Activated naive CD4-positive, alpha-beta T cell treated with anti-CD3 and anti-CD28 coated beads for 36 hours (primary cell): ENCODE results near the gene NR1D1. TPM values are rescaled to one million over a fixed set of nuclear protein-coding genes. Genes with fewer than 3 reads are reported as not detected.

Source experiments
- CTCF ChIA-PET: fragments of 350-600 bp; sonication (Branson Sonifier 250); formaldehyde crosslinking; loops from one replicate; lab custom pipeline; 2021; ENCODE audit warnings: antibody characterized with exemption; lab: Charles Lee
- DNase-seq: peaks from one replicate; pipeline ENCODE4 v3.0.0-alpha.2; 2020
- H3K27ac Mint-ChIP-seq: one replicate; pipeline ENCODE4 v1.8.0; 2021; ENCODE audit warnings: mild to moderate bottlenecking, mixed read lengths
- H3K27me3 Mint-ChIP-seq: one replicate; pipeline ENCODE4 v1.8.0; 2021; ENCODE audit warnings: low read depth, mixed read lengths
- H3K36me3 Mint-ChIP-seq: one replicate; pipeline ENCODE4 v1.8.0; 2021; ENCODE audit warnings: low read depth, mixed read lengths
- H3K4me1 Mint-ChIP-seq: one replicate; pipeline ENCODE4 v1.8.0; 2021; ENCODE audit warnings: low read depth, mixed read lengths
- H3K4me3 Mint-ChIP-seq: one replicate; pipeline ENCODE4 v1.8.0; 2021; ENCODE audit warnings: mild to moderate bottlenecking, moderate library complexity, mixed read lengths
- H3K9me3 Mint-ChIP-seq: one replicate; pipeline ENCODE4 v1.8.0; 2021; ENCODE audit warnings: mixed read lengths
- intact Hi-C: fragments of 100-400 bp; cut with micrococcal nuclease; formaldehyde crosslinking; loops from one replicate; pipeline ENCODE4 v1.15.1; 2023
- total RNA-seq, 2 experiments: library from RNA; stranded (reverse); gene quantifications; one replicate each; pipeline ENCODE4 v1.2.3, GENCODE V29; 2021

NR1D1 gene
- total RNA-seq, 2 experiments from 2014 or later = 9.0 to 9.1 TPM

DNA sequence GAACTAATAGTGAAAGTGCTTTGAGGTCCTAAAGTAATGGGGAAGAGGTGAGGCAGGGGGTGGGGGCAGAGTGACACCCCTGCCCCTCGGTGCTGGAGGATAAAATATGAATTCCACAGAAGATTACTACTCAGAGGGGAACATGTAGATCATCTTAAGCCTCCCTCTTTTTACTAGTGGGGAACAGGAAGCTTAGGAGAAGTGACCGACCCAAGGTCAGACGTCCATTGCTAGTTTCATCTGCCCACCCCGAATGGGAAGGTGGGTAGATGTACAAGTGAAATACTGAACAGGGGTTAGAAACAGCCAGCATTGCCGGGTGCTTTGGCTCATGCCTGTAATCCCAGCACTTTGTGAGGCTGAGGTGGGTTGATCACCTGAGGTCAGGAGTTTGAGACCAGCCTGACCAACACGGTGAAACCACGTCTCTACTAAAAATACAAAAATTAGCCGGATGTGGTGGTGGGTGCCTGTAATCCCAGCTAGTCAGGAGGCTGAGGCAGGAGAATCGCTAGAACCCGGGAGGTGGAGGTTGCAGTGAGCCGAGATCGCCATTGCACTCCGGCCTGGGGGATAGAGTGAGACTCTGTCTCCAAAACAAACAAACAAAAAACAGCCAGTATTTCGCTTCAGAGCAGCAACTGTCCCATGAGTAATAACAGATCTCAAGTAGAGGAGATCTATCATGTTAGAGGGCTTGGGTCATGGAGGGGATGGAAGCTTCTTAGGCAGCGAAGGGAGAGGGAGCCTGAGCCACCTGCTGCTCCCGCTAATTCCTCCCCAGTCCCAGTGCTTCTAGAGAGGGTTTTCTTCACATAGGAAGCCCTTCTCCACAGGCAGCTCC is 1.2 kb upstream of the NR1D1 start:
- intact Hi-C loops = loop anchor here (1.0 to 10.0 kb wide), 3 partner anchors 217 to 503 kb away; partner anchors contain the start of gene STARD3
- no peak for DNase-seq
- CTCF ChIA-PET = interaction anchor here (0.9 to 5.2 kb wide), 4 partner anchors 10 to 28 kb away, joined by 3 to 77 read pairs (median 12); no protein-coding TSS in a partner anchor
- H3K9me3 Mint-ChIP-seq = no peaks in the 10 kb centered on the region
- peaks cover 91% of the 10 kb centered on the region for H3K4me1 Mint-ChIP-seq
- H3K36me3 Mint-ChIP-seq = peaks cover 17% of the 10 kb centered on the region
- no peaks in the 10 kb centered on the region for H3K27me3 Mint-ChIP-seq
- peak overlapping the region; percentile 89 for H3K4me3 Mint-ChIP-seq
- H3K27ac Mint-ChIP-seq = peak overlapping the region; percentile 95

DNA sequence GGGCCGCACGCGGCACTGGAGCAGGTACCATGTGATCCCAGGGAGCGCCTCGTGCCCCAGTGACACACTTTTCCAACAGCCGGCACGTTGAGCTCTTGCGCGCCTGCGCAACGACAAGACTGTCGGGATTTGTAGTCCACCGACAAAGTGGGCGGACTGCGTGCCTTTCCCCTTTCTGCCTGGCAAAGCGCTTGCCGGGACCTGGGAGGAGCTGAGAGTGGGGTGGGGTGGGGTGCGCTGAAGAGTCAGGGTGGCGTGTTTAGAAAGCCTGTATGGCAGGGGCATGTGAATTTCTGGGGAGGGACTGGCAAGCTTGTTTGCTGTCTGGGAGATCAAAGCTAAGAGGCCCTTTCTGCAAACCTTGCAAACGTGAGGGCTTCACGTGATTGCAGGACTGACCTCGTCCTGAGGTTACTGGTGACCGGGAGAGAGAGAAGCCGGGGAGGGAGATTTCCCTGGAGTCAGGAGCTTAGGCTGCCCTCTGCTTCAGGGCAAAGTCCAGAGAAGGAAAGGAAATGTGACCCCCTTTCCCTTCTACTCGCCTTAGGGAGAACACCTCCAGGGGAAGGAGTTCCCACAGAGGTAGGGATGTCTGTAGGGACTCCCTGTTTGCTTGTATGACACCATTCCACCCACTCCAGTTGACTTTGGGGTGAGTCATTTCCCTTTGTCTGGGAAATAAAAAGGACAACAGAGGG is 429 bp upstream of the NR1D1 start:
- Mint-ChIP-seq H3K36me3 (peaks cover 23% of the 10 kb centered on the region), H3K9me3 (no peaks in the 10 kb centered on the region), H3K27me3 (no peaks in the 10 kb centered on the region), H3K27ac (peak overlapping the region; percentile 95), H3K4me3 (peak overlapping the region; percentile 89), H3K4me1 (peaks cover 91% of the 10 kb centered on the region)
- peak; percentile 95 for DNase-seq
- intact Hi-C loops = loop anchor here (1.0 to 10.0 kb wide), 5 partner anchors 39 to 504 kb away; partner anchors contain the start of genes CASC3 and STARD3
- CTCF ChIA-PET = interaction anchor here (0.8 to 5.2 kb wide), 8 partner anchors 11 to 67 kb away, joined by 3 to 77 read pairs (median 4); partner anchors contain the start of genes MSL1 and THRA

DNA sequence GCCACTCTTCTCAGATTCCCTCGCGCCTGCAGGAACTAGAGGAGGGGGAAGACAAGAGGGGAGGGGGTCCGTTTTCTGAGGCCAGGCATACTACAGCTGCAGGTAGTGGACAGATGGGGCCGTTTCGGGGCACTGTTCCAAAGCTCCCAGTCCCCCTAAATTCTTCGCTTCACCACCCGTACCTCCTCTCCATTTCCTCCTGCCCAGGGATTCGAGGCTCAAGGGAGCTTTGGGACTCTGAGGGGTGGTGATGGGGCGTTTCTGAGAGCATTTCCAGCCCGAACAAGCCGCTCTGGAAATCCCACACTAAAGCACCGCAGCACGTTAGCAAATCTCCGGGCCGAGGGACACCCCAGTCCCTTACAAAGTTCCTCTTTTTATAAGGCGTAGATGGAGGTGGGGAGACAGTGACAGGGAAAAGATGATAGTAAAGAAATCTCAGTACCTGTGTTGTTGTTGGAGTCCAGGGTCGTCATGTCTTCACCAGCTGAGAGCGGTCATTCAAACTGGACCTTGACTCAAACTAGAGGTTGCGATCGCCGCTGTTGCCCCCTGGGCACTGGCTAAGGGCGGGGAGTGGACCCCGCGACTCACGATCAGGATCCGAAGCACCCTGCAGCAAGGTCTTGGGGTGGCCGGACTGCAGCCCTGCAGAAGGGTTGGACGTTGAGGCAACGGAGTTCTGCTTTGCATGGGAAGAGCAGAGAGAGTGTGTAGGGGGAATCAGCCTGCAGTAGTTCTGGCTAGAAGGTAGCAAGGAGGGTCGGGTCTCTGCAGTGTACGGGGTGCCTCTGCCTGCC is 570 bp downstream of the NR1D1 start:
- Mint-ChIP-seq H3K4me3 (peak overlapping the region; percentile 89), H3K36me3 (peaks cover 33% of the 10 kb centered on the region), H3K27ac (peak overlapping the region; percentile 95), H3K4me1 (peaks cover 91% of the 10 kb centered on the region), H3K9me3 (no peaks in the 10 kb centered on the region), H3K27me3 (no peaks in the 10 kb centered on the region)
- CTCF ChIA-PET = interaction anchor here (1.2 to 5.2 kb wide), 6 partner anchors 12 to 68 kb away, joined by 3 to 77 read pairs (median 6); partner anchors contain the start of gene THRA
- intact Hi-C loops = loop anchor here (1.0 to 10.0 kb wide), 10 partner anchors 40 to 1302 kb away; partner anchors contain the start of genes CASC3, CDC6, FBXL20 and LRRC3C
- DNase-seq = peak; percentile 37

DNA sequence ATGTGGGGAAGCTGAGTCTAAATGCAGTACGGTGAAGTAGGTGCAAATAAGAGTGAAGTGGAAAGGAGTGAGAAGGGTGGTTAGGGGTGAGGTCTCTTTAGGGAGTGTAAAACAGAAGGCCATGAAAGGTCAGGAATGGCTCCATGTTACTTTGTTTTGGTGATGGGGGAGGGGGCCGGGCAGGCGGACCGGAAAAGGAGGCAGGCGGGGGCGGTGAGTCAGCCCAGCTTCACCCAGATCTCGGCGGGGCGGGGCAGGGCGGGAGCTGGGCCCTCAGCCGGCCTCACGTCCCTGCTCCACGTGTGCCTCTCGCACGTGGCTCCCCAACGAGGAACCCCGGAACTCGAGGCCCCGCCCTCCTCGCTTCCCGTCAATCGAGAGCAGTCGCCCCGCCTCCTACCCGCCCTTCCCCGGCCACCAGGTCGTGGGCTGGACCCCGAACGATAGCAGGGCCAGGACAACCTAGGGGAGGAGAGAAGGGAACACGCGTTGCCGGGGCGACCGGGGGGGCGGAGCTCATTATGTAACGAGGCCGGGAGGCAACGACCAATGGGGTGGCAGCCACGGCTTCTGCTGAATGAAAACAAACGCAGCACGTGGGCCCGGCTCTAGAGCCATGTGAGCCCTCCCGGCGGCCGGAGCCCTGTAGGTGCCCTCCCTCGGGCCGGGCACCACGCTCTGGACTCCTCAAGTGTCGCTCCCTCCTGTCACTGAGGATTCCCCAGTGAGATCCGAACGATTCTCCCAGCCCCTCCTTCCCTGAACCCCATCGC is 1.4 kb downstream of the NR1D1 start:
- Mint-ChIP-seq H3K27ac (peak overlapping the region; percentile 95), H3K9me3 (no peaks in the 10 kb centered on the region), H3K36me3 (peaks cover 35% of the 10 kb centered on the region), H3K27me3 (no peaks in the 10 kb centered on the region), H3K4me3 (peak overlapping the region; percentile 89), H3K4me1 (peaks cover 85% of the 10 kb centered on the region)
- peak; percentile 98 for DNase-seq
- CTCF ChIA-PET = interaction anchor here (0.6 to 5.2 kb wide), 7 partner anchors 12 to 189 kb away, joined by 3 to 46 read pairs (median 5); no protein-coding TSS in a partner anchor
- intact Hi-C loops = loop anchor here (1.0 to 5.0 kb wide), 6 partner anchors 172 to 1303 kb away; partner anchors contain the start of genes CDC6, FBXL20, LRRC3C and ORMDL3

DNA sequence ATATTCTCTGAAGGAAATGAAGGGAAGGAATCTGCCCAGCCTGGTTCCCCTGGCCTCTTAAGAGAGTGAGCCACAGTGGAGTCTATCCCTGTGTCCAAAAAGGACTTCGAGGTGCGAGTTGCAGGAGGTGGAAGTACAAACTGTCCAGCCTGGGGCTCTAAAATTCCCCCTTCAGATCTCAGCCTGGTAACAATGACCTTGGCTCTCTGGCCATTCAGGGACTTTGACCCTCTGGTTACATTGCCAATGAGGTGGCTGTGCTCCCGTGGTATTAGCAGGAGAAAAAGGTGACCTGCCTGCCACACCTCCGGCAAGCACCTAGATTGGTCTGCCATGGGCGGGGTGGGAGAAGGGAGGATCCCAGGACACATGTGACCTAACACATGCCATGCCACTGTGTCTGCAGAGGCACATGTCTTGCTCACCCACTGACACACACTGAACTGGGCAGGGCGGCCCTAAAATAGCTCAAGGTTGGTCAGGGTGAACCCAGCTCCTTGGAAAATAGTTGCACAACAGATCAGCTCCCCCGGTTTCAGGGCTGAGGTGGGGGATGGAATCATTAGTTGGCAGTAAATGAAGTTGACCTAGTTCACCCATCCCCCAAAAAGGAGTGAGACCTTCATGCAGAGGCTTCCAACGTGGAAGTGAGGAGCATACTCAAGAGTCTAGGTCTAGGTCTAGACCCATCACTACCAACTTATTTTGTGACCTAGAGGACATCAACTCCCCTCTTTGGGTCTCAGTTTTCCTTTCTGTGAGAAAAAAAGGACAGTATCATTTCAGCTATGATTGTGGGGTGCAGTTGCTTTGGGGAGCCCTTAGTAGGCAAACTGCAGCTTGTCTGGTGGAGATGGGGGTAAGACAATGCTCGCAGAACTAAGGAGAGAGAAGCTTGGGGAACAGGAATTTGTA is 2.2 kb downstream of the NR1D1 start:
- H3K4me1 Mint-ChIP-seq = peaks cover 80% of the 10 kb centered on the region
- DNase-seq = peak; percentile 53
- intact Hi-C loops = loop anchor here (2.0 to 5.0 kb wide), 6 partner anchors 171 to 1304 kb away; partner anchors contain the start of genes FBXL20, LRRC3C, ORMDL3 and ZPBP2
- H3K27ac Mint-ChIP-seq = peak overlapping the region; percentile 95
- H3K36me3 Mint-ChIP-seq = peaks cover 42% of the 10 kb centered on the region
- H3K4me3 Mint-ChIP-seq = peak overlapping the region; percentile 89
- no peaks in the 10 kb centered on the region for H3K9me3 Mint-ChIP-seq
- H3K27me3 Mint-ChIP-seq = no peaks in the 10 kb centered on the region
- CTCF ChIA-PET = interaction anchor here (0.6 to 5.2 kb wide), 9 partner anchors 12 to 190 kb away, joined by 3 to 46 read pairs (median 5); no protein-coding TSS in a partner anchor

DNA sequence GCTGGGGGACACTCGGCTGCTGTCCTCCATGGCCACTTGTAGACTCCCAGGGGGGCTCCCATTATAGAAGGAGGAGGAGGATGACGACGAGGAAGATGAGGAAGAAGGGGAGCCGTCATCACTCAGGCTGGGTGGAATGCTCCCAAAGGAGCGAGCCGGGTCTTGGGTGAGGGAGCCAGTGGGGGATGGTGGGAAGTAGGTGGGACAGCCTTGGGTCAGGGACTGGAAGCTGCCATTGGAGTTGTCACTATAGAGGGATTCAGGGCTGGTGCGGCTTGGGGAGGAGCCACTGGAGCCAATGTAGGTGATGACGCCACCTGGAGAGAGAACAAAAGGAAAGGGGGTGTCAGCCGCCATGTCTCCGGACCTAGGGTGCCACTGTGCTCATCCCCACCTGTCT is 3.3 kb downstream of the NR1D1 start:
- intact Hi-C loops = loop anchor here (2.0 to 5.0 kb wide), 5 partner anchors 226 to 1305 kb away; partner anchors contain the start of genes FBXL20 and ZPBP2
- Mint-ChIP-seq H3K4me1 (peaks cover 74% of the 10 kb centered on the region), H3K36me3 (peaks cover 42% of the 10 kb centered on the region), H3K4me3 (peak overlapping the region; percentile 75), H3K27me3 (no peaks in the 10 kb centered on the region), H3K9me3 (no peaks in the 10 kb centered on the region), H3K27ac (peak overlapping the region; percentile 95)
- CTCF ChIA-PET = interaction anchor here (2.0 to 4.4 kb wide), 3 partner anchors 14 to 28 kb away, joined by 5 to 46 read pairs (median 5); no protein-coding TSS in a partner anchor
- DNase-seq = no peak

DNA sequence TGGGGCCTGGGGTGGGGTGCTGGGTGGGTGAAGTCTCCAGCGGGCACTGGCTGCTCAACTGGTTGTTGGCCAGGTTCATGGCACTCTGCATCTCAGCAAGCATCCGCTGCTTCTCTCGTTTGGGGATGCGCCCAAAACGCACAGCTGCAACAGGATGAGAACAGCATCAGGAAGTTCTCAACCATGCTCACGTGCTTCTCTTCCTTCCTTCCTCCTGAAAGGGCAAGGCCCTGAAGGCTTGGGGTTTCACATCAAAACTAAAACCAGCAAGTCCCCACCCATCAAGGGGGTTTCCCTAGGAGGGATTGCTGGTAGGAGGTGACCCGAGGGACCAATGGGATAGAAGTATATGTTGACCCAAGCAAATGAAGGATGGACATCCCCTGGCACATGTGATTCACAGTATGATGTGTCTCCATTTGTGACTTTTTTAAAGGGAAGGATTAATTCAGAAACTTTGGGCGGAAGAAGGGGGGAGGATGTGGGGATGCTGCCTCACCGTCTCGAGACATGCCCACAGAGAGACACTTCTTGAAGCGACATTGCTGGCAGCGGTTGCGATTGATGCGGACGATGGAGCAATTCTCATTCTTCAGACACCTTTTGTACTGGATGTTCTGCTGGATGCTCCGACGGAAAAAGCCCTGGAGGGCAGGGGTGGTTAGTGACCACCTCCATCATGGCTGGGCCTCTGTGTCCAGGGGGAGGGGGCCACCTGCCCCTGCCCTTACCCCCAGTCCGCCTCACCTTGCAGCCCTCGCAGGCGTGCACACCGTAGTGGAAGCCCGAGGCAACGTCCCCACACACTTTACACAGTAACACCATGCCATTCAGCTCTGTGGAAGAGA is 4.2 kb downstream of the NR1D1 start:
- CTCF ChIA-PET = interaction anchor here (0.6 to 4.4 kb wide), 7 partner anchors 15 to 473 kb away, joined by 3 to 46 read pairs (median 4); no protein-coding TSS in a partner anchor
- Mint-ChIP-seq H3K9me3 (no peaks in the 10 kb centered on the region), H3K36me3 (peaks cover 42% of the 10 kb centered on the region), H3K4me3 (peak overlapping the region; percentile 75), H3K27me3 (no peaks in the 10 kb centered on the region), H3K27ac (peak overlapping the region; percentile 95), H3K4me1 (peaks cover 65% of the 10 kb centered on the region)
- intact Hi-C loops = loop anchor here (1.0 to 5.0 kb wide), 9 partner anchors 12 to 1306 kb away; partner anchors contain the start of genes FBXL20, MED24, PSMD3 and ZPBP2
- DNase-seq = peak; percentile 94

DNA sequence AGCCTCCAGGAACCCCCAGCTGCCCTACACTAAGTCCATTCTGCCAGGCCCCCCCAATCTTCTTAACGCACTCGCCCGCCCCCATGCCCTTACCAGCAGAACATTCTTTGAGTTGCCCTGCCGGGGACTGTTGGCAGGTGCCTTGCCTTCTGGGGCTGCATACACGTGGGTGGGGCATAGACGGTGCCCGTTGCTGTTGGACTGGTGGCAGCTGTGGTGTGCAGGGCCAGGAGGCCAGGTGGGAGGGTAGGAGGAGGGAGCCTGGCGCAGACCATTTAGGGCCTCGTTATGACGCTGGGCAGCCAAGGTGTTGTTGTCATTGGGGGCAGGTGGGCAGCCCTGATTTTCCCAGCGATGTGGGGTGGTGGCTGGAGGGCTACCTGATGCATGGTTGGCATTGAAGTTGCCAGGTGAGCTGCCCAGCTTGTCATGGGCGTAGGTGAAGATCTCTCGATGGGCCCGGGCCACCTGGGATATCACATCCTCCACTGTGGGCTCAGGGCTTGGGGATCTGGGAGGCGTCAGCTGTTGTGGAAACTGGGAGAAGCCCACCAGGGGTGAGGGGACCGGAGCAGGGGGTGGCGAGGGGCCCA is 4.9 kb downstream of the NR1D1 start:
- Mint-ChIP-seq H3K4me3 (peak overlapping the region; percentile 75), H3K27ac (peak overlapping the region; percentile 95), H3K9me3 (no peaks in the 10 kb centered on the region), H3K27me3 (no peaks in the 10 kb centered on the region), H3K4me1 (peaks cover 58% of the 10 kb centered on the region), H3K36me3 (peaks cover 42% of the 10 kb centered on the region)
- CTCF ChIA-PET = interaction anchor here (1.0 to 4.4 kb wide), 3 partner anchors 9 to 22 kb away, joined by 3 to 46 read pairs (median 3); no protein-coding TSS in a partner anchor
- intact Hi-C loops = loop anchor here (5.0 kb wide), 4 partner anchors 228 to 1307 kb away; partner anchors contain the start of genes FBXL20 and ZPBP2
- DNase-seq = no peak

DNA sequence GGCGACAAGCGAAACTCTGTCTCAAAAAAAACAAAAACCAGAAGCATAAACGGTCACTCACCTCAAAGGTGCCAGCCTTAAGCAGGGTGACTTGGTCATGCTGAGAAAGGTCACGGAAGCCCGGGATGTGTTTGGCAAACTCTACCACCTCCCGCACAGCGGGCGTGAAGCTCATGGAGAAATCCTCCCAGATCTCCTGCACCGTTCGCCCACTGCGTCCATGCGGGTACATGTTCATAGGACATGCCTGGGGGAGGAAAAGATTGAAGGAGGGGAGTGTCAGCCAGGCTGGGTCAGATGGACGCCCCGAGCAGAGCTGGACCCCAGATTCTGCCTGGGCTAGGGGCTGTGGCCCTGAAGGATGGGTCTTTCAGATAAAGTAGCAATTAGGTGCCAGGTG is 5.5 kb downstream of the NR1D1 start:
- peaks cover 42% of the 10 kb centered on the region for H3K36me3 Mint-ChIP-seq
- no peak overlapping the region for H3K4me3 Mint-ChIP-seq
- no peak for DNase-seq
- intact Hi-C loops = loop anchor here (5.0 kb wide), 4 partner anchors 228 to 1307 kb away; partner anchors contain the start of genes FBXL20 and ZPBP2
- CTCF ChIA-PET = interaction anchor here (1.2 to 4.4 kb wide), 3 partner anchors 9 to 19 kb away, joined by 3 to 46 read pairs (median 7); no protein-coding TSS in a partner anchor
- no peaks in the 10 kb centered on the region for H3K27me3 Mint-ChIP-seq
- no peaks in the 10 kb centered on the region for H3K9me3 Mint-ChIP-seq
- peaks cover 52% of the 10 kb centered on the region for H3K4me1 Mint-ChIP-seq
- peak overlapping the region; percentile 95 for H3K27ac Mint-ChIP-seq
